ENCODE results near the gene PRKACA. TPM values are rescaled to one million over a fixed set of nuclear protein-coding genes. Genes with fewer than 3 reads are reported as not detected.

PRKACA gene
- total and polyA plus RNA-seq, 2 donors: 41.8 to 91.4 TPM

DNA sequence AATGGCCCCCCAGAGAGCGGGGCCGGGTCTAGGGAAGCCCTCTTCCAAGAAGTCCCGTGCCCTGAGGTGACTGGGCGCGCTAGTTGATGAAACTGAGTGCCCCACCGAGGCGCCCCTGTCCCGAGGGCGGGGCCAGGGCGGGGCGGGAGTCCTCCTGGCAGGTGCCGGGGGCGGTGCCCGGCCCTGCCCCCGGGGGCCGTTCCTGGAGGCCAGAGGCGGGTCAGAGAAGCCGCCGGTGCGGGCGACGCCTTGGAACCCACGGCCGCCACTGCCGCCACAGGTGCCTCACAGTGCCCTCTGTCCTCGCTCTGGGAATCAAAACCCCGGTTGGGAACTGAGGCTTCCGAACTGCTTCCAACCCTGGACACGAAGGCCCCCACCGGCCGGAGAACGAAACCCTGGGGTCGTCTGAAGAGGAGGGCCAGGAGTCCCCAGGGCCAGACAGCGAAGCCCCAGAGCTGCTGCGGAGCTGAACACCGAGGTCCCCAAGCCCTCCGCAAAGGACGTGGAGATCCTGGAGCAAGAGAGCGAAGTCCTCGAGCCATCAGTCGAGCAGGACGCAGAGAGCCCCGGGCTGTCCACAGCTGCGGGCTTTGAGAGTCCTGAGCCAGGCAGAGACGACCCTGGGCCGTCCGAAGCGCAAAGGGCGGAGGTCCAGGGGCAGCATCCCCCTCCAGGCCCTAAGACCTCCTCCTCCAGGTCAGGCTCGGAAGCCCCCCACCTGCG is 44.9 kb downstream of the PRKACA start, which contains the start of gene MISP3:
TSS of gene MISP3 (plus strand) at position 252 of the 726 bp plus-strand sequence. CDS start 524 bp downstream, outside the sequence.
- Histone ChIP-seq H3K4me1 (ENCODE audit: insufficient read depth) (peaks cover 2% of the 10 kb centered on the region), H3K4me3 (ENCODE audit: low read depth, low read length) (peak within 1 kb of the TSS; percentile 51), H3K27ac (ENCODE audit: low read depth) (peak within 1 kb of the TSS; percentile 86), H3K36me3 (ENCODE audit: insufficient read depth) (no peaks in the 10 kb centered on the region)
- WGBS: 2% methylated on average over 51 of the region's 51 CpGs
- DNase-seq (ENCODE audit: extremely low spot score): no peak

- 94% methylated on average over 43 of the region's 43 CpGs for WGBS
- DNase-seq (ENCODE audit: extremely low spot score): no peak
- H3K27ac ChIP-seq (ENCODE audit: low read depth): no peak overlapping the region
- no peak overlapping the region for H3K4me3 ChIP-seq (ENCODE audit: low read depth, low read length)
- no peaks in the 10 kb centered on the region for H3K36me3 ChIP-seq (ENCODE audit: insufficient read depth)
- peaks cover 2% of the 10 kb centered on the region for H3K4me1 ChIP-seq (ENCODE audit: insufficient read depth)
Observed at GRCh38 chr19:14070268-14071050, 47.1 kb downstream of the PRKACA start.

DNA sequence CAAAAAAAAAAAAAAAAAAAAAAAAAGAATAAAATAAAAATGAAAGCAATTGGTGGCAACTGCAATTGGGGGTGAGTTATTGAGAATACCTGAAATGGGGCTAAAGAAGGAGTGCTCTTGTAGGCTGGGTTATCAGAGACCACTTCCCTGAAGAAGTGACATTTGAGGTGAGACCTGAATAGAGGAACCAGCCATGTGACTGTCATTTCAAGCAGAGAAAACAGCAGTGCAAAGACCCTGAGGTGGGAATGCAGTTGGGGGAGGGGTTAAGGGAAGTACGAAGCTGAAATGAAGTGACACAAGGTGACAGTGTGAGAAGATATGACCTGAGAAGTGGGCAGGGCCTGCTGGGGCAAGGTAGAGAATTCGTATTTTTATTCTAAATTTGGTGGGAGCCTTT is 51.4 kb downstream of the PRKACA start:
- no peak for DNase-seq (ENCODE audit: extremely low spot score)
- no peak overlapping the region for H3K4me3 ChIP-seq (ENCODE audit: low read depth, low read length)
- H3K27ac ChIP-seq (ENCODE audit: low read depth): no peak overlapping the region
- no peaks in the 10 kb centered on the region for H3K36me3 ChIP-seq (ENCODE audit: insufficient read depth)
- H3K4me1 ChIP-seq (ENCODE audit: insufficient read depth): no peaks in the 10 kb centered on the region
- 68% methylated on average over 2 of the region's 2 CpGs for WGBS

DNA sequence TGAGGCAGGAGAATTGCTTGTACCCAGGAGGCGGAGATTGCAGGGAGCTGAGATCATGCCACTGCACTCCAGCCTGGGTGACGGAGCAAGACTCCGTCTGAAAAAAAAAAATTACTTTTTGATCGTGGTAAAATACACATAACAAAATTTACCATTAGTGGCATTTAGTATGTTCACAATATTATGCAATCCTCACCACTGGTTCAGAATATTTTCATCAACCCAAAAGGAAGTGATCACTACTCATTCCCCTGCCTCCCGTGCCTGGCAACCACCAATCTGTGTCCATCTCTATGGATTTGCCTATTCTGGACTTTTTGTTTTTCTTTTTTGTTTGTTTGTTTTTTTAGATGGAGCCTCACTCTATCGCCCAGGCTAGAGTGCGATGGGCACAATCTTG is 54.5 kb downstream of the PRKACA start:
- DNase-seq (ENCODE audit: extremely low spot score): no peak
- 75% methylated on average over 7 of the region's 7 CpGs for WGBS

DNA sequence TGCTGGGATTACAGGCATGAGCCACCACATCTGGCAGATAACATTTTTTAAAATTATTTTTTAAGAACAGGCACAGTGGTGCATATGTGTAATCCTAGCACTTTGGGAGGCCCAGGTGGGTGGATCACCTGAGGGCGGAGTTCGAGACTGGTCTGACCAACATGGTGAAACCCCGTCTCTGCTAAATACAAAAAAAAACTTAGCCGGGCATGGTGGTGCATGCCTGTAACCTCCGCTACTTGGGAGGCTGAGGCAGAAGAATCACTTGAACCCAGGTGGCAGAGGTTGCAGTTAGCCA is 55.1 kb downstream of the PRKACA start:
- WGBS: 83% methylated on average over 5 of the region's 5 CpGs
- Histone ChIP-seq H3K4me1 (ENCODE audit: insufficient read depth) (no peaks in the 10 kb centered on the region), H3K4me3 (ENCODE audit: low read depth, low read length) (no peak overlapping the region), H3K36me3 (ENCODE audit: insufficient read depth) (no peaks in the 10 kb centered on the region), H3K27ac (ENCODE audit: low read depth) (no peak overlapping the region)
- DNase-seq (ENCODE audit: extremely low spot score): no peak

More for the DNA sequence above, 54.5 kb downstream of the PRKACA start:
- no peak overlapping the region for H3K4me3 ChIP-seq (ENCODE audit: low read depth, low read length)
- H3K4me1 ChIP-seq (ENCODE audit: insufficient read depth): no peaks in the 10 kb centered on the region
- no peak overlapping the region for H3K27ac ChIP-seq (ENCODE audit: low read depth)
- H3K36me3 ChIP-seq (ENCODE audit: insufficient read depth): no peaks in the 10 kb centered on the region

GRCh38 chr19:14061751-14062557 is 55.6 kb downstream of the PRKACA start, which contains the start of gene PALM3:
Gene PALM3 (minus strand): TSS chr19:14062076. CDS start chr19:14061980, 96 bp downstream.
- no peak within 1 kb of the TSS for H3K4me3 ChIP-seq (ENCODE audit: low read depth, low read length)
- WGBS: 69% methylated on average over 19 of the region's 19 CpGs

DNA sequence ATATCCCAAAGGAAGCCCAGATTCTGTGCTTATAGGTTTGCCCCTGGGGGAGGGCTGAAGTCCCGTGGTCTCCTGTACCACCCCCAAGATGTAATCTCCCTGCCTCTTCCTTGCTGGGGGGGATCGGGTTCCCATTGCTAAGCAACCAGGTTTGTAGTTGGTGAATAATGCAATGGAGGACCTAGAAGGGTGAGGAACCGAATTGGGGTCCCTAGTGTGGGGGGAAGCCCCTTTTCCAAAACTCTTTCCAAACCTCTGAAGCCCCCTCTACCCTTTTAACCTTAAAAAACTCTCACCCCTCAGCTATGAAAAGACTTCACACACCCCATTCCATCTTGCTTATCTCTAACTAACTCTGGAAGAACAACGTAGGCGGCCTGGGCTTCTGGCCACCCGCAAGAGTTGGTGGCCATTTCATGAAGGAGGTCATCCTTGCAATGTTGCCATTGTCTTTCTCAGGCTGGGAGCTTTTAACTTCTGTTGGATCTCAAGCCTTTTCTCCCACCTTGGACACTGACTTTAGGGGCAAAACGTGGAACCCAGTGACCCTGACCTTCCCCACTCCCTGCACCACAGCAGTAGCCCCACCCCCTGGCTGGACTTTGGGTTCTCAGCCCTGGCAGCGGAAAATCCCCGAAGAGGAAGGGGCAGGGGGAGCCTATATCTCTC is 56.3 kb downstream of the PRKACA start:
- DNase-seq (ENCODE audit: extremely low spot score): no peak
- WGBS: 52% methylated on average over 9 of the region's 9 CpGs
- Histone ChIP-seq H3K36me3 (ENCODE audit: insufficient read depth) (no peaks in the 10 kb centered on the region), H3K4me3 (ENCODE audit: low read depth, low read length) (no peak overlapping the region), H3K4me1 (ENCODE audit: insufficient read depth) (no peaks in the 10 kb centered on the region), H3K27ac (ENCODE audit: low read depth) (no peak overlapping the region)

More at GRCh38 chr19:14061751-14062557, 55.6 kb downstream of the PRKACA start, which contains the start of gene PALM3:
- Histone ChIP-seq H3K36me3 (ENCODE audit: insufficient read depth) (no peaks in the 10 kb centered on the region), H3K27ac (ENCODE audit: low read depth) (no peak within 1 kb of the TSS), H3K4me1 (ENCODE audit: insufficient read depth) (no peaks in the 10 kb centered on the region)
- DNase-seq (ENCODE audit: extremely low spot score): no peak

GRCh38 chr19:14059652-14060155 is 57.9 kb downstream of the PRKACA start:
- no peak overlapping the region for H3K27ac ChIP-seq (ENCODE audit: low read depth)
- H3K4me1 ChIP-seq (ENCODE audit: insufficient read depth): no peaks in the 10 kb centered on the region
- DNase-seq (ENCODE audit: extremely low spot score): no peak
- no peaks in the 10 kb centered on the region for H3K36me3 ChIP-seq (ENCODE audit: insufficient read depth)
- 62% methylated on average over 8 of the region's 8 CpGs for WGBS
- no peak overlapping the region for H3K4me3 ChIP-seq (ENCODE audit: low read depth, low read length)

DNA sequence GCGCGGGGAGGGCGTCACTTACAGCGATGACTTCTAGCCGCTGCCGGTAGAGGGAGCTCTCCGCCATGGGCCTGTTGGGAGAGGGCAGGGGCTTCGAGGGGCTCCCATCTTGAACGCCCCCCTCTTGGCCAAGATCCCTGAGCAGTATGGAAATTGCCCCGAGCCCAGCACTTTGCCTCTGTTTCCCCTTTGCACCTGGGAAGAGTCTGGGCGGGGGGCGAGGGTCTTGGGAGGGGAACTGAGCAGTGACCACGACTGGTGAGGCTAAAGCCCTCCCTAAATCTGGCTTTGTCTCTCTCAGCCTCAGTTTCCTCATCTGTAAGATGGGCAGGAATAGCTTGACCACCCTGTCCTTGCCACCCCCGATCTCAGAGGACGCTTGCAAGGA is 58.5 kb downstream of the PRKACA start:
- H3K4me3 ChIP-seq (ENCODE audit: low read depth, low read length): no peak overlapping the region
- DNase-seq (ENCODE audit: extremely low spot score): no peak
- H3K4me1 ChIP-seq (ENCODE audit: insufficient read depth): no peaks in the 10 kb centered on the region
- H3K36me3 ChIP-seq (ENCODE audit: insufficient read depth): no peaks in the 10 kb centered on the region
- 18% methylated on average over 15 of the region's 15 CpGs for WGBS
- no peak overlapping the region for H3K27ac ChIP-seq (ENCODE audit: low read depth)

- no peaks in the 10 kb centered on the region for H3K4me1 ChIP-seq (ENCODE audit: insufficient read depth)
- 24% methylated on average over 17 of the region's 17 CpGs for WGBS
- DNase-seq (ENCODE audit: extremely low spot score): no peak
- H3K27ac ChIP-seq (ENCODE audit: low read depth): no peak overlapping the region
- H3K36me3 ChIP-seq (ENCODE audit: insufficient read depth): no peaks in the 10 kb centered on the region
- no peak overlapping the region for H3K4me3 ChIP-seq (ENCODE audit: low read depth, low read length)
Observed at GRCh38 chr19:14058182-14059092, 59.1 kb downstream of the PRKACA start.

DNA sequence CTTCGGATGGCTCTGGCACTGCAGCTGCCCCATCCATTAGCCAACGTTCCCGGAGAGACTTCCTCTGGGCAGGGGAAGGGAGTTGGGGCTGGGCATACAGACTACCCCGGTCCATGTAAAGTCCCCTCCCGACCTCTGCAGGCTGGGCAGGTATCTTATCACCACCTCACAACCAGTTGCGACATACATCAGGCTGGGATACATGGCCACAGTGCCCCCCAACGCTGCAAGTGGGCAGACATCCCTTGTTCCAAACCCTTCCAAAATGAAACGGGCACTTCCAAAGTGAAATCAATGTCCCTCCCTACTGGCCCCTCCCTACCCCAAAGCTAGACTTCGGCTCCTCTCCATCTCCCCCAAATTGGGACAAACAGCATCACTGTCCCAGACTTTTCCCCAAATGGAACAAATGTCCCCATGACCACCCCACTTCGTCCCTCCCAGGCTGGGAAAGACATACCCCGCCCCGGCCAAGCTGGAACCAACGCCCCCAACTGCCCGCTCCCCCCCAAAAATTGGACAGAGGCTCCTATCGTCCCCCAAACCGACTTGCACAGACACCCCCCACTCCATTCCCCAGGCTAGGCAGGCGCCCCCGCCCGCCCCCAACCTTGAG is 60.7 kb downstream of the PRKACA start:
- no peak overlapping the region for H3K27ac ChIP-seq (ENCODE audit: low read depth)
- DNase-seq (ENCODE audit: extremely low spot score): no peak
- WGBS: 27% methylated on average over 19 of the region's 19 CpGs
- H3K4me3 ChIP-seq (ENCODE audit: low read depth, low read length): peak overlapping the region; percentile 34
- H3K4me1 ChIP-seq (ENCODE audit: insufficient read depth): no peaks in the 10 kb centered on the region
- no peaks in the 10 kb centered on the region for H3K36me3 ChIP-seq (ENCODE audit: insufficient read depth)
